ENCODE data around the gene ZFP92.

ZFP92 gene

GRCh38 chrX:153439977-153440376, 28.7 kb downstream of the ZFP92 start:
- no peak for DNase-seq (ENCODE audit: low read depth)

- DNase-seq (ENCODE audit: low read depth) = no peak
Measured at GRCh38 chrX:153440556-153441135, 29.4 kb downstream of the ZFP92 start.

- no peak for DNase-seq (ENCODE audit: low read depth)
Measured at GRCh38 chrX:153441296-153441695, 30.0 kb downstream of the ZFP92 start.

- DNase-seq (ENCODE audit: low read depth) = no peak
Measured at GRCh38 chrX:153441981-153442380, 30.7 kb downstream of the ZFP92 start.

GRCh38 chrX:153442463-153442862, 31.2 kb downstream of the ZFP92 start:
- DNase-seq (ENCODE audit: low read depth) = no peak

- DNase-seq (ENCODE audit: low read depth) = no peak
Measured at GRCh38 chrX:153443476-153444332, 32.4 kb downstream of the ZFP92 start.

GRCh38 chrX:153444333-153445011, 33.2 kb downstream of the ZFP92 start:
- no peak for DNase-seq (ENCODE audit: low read depth)

- no peak for DNase-seq (ENCODE audit: low read depth)
Measured at GRCh38 chrX:153445106-153445855, 34.0 kb downstream of the ZFP92 start.

- no peak for DNase-seq (ENCODE audit: low read depth)
Measured at GRCh38 chrX:153445856-153446635, 34.8 kb downstream of the ZFP92 start, which contains the start of gene TREX2. Gene TREX2, minus strand, starts transcription at chrX:153446056. Its CDS starts 626 bp downstream, at chrX:153445430.

- DNase-seq (ENCODE audit: low read depth) = no peak
Measured at GRCh38 chrX:153446636-153446936, 35.3 kb downstream of the ZFP92 start.

- no peak for DNase-seq (ENCODE audit: low read depth)
Measured at GRCh38 chrX:153446950-153447580, 35.8 kb downstream of the ZFP92 start.

GRCh38 chrX:153447581-153447960, 36.3 kb downstream of the ZFP92 start:
- DNase-seq (ENCODE audit: low read depth) = no peak

GRCh38 chrX:153448556-153449367, 37.5 kb downstream of the ZFP92 start:
- DNase-seq (ENCODE audit: low read depth) = no peak

- no peak for DNase-seq (ENCODE audit: low read depth)
Measured at GRCh38 chrX:153449368-153450113, 38.3 kb downstream of the ZFP92 start.

- no peak for DNase-seq (ENCODE audit: low read depth)
Measured at GRCh38 chrX:153450114-153450948, 39.1 kb downstream of the ZFP92 start.

GRCh38 chrX:153450949-153451277, 39.6 kb downstream of the ZFP92 start:
- DNase-seq (ENCODE audit: low read depth) = no peak

GRCh38 chrX:153454901-153455550, 43.8 kb downstream of the ZFP92 start:
- DNase-seq (ENCODE audit: low read depth) = no peak

- DNase-seq (ENCODE audit: low read depth) = no peak
Measured at GRCh38 chrX:153455571-153455970, 44.3 kb downstream of the ZFP92 start.

Data from T-helper 22 cell (primary cell).